Measurements from ENCODE around the gene TGIF2.
"Not testable (repeated sequence)": the region's sequence is repeated elsewhere in the genome, so short reads cannot be mapped to it uniquely, and the experiment has no call there.

Gene TGIF2

DNA sequence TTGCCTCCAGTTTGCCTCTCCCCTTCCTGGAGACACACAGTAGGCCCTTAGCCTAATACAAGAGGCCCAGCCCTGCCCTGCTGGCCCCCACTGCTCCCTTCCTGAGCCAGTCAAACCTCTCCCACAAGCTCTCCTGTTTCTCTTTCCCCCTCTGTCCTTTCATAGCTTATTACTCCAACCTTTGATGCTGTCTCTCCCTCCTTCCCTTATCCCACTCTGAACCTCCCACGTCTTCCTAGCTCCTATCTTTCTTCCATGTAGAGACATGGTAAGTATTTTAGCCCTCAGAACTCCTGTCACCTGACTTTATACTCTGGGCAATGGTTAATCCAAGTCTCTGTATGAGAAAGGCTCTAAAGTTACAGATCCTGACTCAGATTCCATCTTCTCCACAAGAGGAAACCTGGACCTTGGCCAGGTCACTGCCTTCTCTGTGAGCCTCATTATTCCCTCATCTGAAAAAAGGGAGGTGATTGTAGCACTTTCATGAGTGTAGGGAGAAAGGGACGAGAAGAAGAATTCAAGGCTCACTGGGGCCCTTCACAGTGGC lies 6.7 kb downstream of the TGIF2 start:
- DNase-seq (ENCODE audit: low read depth), result no peak

DNA sequence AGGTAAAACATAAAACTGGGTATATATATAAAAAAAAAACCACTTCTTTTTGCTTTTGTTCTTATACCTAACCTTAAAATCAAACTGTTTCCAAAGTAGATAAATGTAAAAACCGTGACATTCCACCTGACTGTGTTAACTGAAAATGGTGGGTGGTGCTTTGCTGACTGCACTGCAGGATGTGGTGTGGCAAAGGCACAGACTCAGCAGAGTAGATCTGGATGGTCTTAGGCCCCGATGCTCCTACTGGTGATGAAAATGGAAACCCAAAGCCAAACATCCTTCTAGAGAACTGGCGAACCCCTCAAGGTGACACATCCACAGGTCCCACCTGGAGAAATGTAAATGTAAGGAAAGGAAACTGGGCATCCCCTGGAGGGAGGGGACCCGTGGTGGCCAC lies 8.9 kb downstream of the TGIF2 start:
- no peak for DNase-seq (ENCODE audit: low read depth)

DNA sequence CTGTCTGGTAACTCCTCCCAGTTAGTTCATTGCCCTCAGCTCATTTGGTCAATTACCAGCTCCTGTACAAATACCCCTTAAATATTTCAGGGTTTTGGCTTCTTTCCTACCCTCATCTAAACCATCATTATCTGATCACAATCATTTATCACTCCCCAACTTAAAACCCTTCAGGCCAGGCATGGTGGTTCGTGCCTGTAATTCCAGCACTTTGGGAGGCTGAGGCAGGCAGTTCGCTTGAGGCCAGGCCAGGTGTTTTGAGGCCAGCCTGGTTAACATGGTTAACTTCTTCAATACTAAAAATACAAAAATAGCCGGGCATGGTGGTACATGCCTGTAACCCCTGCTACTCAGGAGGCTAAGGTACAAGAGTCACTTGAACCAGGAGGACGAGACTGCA lies 9.4 kb downstream of the TGIF2 start:
- DNase-seq (ENCODE audit: low read depth), result no peak

DNA sequence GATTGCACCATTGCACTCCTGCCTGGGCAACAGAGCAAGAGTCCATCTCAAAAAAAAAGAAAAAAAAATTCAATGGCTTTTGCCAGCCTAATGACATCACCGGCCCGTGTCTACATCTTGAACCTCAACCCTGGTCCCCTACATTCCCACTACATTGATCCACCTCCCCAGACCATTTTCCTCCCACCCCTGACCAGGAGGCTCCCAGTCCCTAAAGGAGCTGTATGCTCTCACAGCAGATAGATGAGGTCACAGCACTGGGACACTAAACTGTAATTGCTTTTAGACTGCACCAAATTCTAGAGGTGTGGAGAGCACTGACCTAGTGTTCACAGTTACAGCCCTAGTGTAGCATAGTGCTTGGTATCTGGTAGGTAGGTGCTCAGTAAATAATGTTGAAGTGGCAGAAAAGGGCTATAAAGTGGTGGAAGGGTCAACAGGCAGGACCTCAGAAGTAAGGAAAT lies 10.7 kb downstream of the TGIF2 start:
- no peak for DNase-seq (ENCODE audit: low read depth)

DNA sequence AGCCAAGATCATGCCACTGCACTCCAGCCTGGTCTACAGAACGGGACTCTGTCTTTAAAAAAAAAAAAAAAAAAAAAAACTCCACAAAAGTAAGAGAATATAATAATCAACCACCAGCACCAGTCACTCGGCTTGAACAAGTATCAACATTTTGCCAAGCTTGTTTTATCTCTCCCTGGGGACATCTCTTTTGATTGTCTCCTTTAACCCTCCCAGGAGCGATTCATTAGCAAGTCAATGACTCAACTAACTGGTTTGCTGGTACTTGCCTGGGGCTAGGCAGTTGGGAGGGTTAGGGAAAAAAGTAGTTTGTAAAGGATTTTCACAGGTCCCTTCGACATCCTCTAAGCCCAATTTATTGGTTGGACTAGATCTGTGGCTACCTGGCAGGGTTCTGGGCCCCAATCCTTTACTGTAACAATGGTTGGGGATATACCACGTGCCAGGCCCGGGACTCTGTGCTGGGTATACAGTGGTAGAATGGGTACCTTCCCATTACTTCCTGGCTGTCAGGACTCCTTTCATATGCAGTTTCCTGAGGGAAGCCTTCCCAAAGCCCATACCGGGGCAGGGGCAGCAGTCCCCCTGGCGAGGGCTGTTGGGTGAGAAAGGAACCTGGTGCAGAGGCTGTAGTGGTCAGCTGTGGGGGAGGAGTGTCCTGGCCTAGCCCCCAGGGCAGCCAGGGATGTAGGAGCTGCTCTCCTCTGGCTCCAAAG lies 12.2 kb downstream of the TGIF2 start:
- DNase-seq (ENCODE audit: low read depth), result no peak

DNA sequence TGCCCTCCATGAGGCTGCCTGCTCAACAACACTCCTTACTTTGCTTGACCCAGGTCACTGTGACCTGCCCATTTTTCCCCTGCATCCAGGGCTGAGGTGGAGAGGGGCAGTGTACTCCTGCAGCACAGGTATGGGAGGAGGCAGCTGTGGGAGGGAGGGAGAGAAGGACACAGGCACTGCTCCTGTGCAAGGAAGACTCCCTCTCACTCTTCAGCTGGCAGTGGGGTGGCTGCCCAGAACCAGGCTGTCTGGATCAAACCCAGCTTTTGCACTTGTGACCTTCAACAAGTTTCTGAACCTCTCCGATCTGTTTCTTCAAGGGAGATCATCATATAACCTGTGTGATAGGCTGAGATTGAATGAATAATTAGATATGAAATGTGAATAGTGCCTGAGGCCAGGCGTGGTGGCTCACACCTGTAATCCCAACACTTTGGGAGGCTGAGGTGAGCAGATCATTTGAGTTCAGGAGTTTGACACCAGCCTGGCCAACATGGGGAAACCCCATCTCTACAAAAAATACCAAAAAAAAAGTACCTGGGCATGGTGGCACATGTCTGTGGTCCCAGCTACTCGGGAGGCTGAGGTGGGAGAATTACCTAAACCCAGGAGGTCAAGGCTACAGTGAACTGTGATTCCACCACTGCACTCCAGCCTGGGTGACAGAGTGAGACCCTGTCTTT lies 14.1 kb downstream of the TGIF2 start:
- no peak for DNase-seq (ENCODE audit: low read depth)

DNA sequence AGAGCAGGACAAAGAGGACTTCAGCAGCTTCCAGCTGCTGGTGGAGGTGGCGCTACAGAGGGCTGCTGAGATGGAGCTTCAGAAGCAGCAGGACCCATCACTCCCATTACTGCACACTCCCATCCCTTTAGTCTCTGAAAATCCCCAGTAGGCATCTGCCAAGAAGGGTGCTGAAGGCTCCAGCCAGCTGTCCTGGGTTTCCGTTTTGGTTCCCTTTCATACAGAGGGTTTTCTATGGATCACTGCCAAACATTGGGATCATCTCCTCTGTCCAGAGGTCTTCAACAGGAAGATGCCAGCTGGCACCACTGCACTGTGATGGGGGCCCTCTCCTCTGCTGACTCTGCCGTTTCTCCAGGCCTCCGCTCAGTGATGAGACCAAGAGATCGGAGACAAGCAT lies 17.9 kb downstream of the TGIF2 start:
- DNase-seq (ENCODE audit: low read depth), result no peak

DNA sequence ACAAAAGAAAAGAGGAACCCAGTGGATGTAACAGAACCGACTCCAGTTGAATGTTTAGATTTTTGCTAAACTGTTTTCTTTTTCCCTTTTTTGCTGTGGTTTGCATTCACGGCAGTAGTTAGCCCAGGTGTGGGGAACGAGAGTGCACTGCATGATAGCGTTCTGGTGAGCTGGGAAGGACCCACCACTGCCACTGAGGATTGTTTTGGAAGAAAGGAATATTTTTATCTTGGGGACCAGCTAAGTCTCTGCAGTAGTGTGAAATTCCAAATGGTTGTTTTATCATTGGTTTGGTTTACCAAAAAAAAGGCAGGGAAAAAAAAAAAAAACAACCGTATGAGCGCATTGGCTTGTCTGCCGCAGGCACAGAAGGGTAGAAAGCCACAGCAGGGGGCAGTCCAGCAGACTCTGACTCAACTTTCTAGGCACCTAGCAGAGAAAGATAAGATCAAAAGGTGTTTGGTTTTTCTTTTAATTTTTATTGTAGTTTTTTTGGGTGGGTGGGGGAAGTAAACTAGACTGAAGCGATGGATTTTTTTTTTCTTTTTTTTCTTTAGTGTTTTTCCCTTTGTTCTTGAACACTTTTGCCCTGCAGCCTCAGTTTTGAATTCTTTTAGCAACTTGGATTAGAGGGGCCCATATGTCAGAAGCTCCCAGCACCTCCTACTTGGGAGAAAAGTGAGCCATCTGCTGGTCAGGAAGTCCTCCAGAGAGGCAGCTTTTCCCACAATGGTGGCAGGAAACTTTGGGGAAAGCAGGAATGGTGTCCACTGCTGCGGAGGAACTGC lies 18.7 kb downstream of the TGIF2 start:
- DNase-seq (ENCODE audit: low read depth), result no peak

DNA sequence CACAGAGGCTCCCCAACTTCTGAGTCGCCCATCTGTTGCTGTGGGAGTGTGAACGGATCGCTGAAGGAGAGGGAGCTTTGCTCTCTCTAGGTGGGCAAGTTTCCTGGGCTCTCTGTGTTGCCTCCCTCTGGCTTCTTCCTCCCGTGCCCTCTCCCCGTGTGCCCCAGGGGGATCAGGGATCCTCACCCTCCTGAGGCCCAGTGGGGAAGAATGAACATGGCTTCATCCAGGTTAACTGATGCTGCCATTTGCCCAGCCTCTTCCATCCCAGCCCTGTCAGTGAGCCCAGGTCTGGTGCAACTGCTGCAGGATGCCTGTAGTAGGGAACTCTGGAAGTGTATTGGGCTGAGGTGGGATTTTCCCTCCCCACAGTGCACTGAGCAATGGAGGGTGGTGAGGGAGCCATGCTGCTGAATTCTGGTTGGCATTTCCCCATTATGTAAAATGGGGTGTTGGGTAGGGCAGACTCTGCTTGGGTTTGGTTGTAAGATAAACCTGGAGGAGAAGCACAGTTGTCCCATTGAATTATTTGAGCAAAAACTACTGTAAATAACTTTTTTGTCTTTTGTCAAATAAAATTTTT lies 20.0 kb downstream of the TGIF2 start:
- no peak for DNase-seq (ENCODE audit: low read depth)

DNA sequence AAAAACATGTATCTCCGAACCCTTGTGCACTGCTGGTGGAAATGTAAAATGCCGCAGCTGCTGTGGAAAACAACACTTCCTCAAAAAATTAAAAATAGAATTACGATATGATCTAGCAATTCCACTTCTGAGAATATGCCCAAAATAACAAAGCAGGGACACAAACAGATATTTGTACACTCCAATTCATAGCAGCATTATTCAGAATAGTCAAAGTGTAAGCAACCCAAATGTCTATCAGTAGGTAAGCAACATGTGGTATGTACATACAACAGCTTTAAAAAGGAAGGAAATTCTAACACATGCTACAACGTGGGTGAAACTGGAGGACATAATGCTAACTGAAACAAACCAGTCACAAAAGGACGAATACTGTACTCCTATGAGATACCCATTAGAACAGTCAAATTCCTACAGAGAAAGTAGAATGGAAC lies 26.5 kb downstream of the TGIF2 start:
- DNase-seq (ENCODE audit: low read depth), result no peak

DNA sequence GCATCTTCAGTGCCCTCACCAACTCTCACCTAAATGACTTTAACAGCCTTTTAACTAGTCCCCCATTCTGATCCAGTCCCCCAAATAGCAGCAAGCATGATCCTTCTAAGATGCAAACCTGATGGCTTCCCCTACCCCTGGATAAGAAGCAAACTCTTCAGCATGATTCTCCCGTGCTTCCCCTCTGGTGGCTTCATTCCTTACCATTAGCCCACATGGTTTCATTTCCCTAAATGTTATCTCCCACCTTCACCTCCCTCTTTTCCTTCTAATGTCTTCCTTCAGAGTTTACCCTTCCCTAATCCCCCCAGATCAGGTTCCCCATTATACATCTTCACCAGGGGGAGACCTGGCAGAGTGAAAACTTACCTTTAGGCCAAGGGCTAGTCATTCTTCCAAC lies 28.1 kb downstream of the TGIF2 start:
- no peak for DNase-seq (ENCODE audit: low read depth)

DNA sequence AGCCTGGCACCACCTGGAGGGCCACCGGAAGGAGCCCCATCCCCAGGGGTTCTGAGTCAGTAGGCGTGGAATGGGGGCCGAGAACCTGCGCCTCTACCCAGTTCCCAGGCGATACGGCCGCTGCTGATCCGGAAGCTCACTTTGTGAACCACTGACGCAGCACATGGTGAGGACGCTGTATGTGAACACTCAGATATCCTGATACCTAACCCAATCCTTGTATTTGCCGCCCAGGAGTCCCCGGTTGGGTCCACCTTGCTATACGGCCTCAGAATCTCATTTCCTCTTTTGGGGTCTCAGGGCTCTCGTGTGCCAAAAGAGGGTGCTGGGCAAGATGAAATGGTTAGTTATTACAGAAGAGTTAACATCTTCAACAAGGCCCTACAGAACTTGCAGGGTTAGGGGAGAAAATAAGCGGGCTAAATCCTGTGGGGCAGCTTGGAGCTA lies 31.6 kb downstream of the TGIF2 start:
- peak; percentile 22 for DNase-seq (ENCODE audit: low read depth)

DNA sequence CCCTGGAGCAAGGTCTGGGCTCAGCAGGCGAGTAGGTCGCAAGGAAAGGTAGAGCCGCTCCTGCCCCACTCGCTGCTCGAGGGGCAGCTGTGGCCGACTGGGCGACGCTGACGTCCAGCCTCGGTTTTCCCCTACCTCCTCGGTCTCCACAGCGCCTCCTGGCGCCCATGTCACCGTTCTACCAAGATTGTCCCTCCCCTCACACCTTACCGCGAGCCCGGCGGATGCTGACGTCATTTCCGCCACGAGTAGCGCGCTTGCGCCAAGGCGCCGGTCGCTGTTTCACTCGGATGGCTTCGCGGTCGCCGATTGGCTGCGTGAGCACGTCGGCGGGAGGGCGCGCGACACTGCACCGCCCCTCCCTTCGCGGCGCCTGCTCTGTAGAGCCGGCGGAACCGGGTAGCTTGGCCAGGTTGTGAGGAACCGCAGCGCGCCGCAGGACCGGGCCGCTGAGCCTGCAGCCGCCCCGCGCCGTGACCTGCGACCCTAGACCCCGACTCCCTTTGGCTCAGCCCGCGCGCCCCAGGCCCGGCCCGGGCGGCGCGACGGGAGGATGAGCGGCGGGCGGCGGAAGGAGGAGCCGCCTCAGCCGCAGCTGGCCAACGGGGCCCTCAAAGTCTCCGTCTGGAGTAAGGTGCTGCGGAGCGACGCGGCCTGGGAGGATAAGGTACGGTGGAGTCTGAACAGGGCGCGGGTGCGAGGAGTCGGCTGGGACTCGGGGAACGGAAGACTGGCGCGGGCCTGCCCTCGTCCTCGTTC lies 32.2 kb downstream of the TGIF2 start, which contains the start of gene RAB5IF:
TSS of gene RAB5IF (plus strand) at position 381 of the 759 bp plus-strand sequence. CDS start at position 554, 173 bp downstream.
- DNase-seq (ENCODE audit: low read depth), result peak; percentile 100

DNA sequence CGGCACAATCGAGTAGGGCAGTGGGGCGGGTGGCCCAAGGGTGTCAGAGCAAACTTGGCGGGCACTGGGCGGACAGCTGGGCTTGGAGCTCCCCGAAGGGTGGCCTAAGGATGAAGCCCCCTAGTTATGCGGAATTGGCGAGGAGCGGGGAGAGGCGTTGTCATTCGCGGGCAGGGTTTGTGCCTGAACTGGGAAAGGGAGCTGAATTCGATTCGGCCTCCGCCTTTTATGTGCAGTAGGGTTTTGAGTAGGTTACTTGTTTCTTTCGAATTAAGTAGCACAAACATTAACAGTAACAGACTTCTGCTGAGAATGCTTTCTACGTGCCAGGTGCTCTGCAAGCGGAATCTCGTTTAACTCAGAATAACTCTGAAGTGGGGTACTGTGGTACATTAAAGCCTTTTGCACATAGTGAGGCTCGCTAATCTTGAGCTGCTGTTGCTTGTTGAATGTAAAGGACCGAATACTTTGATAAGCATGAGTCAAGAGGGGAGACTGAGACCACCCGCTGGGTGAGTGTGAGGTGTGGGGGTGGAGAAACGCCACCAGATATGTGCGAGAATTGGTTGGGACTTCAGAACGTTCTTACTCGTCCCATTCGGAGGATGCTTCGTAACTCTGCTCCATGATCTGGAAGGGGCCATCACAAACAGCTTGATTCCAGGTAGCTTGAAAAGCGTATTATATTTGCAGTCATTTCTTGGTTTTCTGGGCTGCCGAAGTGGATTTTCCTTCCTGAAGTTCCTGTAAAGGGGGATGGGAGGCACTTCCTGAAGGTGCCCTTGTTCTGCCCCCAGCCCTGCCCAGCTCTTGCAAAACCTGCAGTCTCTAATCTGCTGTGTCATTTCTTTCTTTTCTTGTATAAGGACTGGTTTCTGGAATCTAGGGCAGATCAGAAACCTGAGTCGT lies 33.0 kb downstream of the TGIF2 start:
- no peak for DNase-seq (ENCODE audit: low read depth)

DNA sequence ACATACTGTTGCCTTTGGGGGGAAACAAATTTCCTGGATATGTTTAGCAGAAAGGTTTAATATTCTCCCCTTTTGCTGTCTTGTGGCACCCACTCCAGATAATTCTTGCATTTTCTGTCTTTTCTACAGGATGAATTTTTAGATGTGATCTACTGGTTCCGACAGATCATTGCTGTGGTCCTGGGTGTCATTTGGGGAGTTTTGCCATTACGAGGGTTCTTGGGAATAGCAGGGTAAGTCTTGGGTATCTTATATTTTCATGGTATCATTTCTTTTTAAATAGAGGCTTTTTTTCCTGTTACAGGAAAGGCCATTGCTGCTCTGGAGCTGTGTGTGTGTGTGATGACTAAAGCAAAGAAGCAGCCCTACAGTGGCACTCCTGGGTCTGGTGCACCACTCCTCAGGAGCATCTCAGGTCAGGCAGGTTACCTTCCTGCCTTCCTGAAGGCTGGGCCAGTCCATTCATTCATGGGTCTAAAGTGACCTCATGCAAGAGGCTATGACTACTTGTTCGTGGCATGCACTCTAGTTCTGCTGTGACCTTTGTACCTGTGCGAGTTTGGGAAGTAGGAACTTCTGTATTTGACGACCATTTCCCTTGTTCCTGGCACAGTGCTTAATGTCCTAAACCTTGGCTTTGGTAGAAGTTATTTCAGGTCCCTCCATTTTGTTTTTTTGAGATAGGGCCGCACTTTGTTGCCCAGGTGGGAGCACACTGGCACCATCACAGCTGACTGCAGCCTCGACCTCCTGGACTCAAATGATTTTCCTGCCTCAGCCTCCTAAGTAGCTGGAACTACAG lies 34.4 kb downstream of the TGIF2 start:
- DNase-seq (ENCODE audit: low read depth), result no peak

DNA sequence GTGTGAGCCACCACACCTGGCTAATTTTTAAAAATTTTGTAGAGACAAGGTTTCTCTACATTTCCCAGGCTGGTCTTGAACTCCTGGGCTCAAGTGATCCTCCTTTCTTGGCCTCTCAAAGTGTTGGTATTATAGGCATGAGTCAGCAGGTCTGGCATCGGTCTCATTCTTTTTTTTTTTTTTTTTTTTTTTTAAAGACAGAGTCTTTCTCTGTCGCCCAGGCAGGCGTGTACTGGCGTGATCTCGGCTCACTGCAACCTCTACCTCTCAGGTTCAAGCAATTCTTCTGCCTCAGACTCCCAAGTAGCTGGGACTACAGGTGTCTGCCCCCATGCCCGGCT lies 35.0 kb downstream of the TGIF2 start:
- DNase-seq (ENCODE audit: low read depth), result not testable (repeated sequence)

DNA sequence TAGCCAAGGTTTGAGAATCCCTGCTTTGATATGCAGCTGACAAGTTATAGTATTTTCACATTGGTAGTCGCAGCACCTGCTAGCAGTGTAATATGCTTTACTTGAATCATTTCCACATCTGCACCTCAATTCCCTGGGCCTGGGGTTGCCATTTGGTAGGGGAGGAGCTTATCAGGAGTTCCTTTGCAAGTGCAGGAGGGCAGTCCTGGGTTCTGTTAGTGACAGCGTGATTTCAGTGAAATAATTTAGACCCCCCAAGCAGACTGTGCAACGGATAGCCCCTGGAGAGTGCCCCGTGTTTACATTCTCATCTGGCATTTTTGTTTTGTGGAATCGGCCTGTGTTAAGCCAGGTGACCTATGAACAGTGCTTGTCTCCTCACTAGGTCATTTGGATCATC lies 38.2 kb downstream of the TGIF2 start:
- no peak for DNase-seq (ENCODE audit: low read depth)

DNA sequence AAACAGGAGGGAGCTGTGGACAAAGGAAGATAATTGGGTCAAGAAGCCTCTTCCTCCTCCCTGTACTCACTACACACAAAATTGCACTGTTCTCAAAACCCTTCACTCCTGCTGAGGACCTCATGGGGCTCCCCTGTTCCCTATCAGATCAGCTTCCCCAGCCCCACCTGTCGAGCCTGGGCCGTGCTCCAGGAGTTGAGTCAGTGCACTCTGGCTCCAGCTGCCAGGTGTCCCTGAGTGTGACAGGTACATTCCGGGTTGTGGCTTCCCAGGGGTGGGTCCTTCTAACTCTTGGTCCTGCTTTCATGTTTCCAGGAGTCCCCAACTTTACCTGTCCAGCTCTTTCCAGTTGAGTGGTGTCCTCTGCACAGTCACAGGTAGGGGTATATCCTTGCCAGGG lies 40.6 kb downstream of the TGIF2 start:
- no peak for DNase-seq (ENCODE audit: low read depth)

DNA sequence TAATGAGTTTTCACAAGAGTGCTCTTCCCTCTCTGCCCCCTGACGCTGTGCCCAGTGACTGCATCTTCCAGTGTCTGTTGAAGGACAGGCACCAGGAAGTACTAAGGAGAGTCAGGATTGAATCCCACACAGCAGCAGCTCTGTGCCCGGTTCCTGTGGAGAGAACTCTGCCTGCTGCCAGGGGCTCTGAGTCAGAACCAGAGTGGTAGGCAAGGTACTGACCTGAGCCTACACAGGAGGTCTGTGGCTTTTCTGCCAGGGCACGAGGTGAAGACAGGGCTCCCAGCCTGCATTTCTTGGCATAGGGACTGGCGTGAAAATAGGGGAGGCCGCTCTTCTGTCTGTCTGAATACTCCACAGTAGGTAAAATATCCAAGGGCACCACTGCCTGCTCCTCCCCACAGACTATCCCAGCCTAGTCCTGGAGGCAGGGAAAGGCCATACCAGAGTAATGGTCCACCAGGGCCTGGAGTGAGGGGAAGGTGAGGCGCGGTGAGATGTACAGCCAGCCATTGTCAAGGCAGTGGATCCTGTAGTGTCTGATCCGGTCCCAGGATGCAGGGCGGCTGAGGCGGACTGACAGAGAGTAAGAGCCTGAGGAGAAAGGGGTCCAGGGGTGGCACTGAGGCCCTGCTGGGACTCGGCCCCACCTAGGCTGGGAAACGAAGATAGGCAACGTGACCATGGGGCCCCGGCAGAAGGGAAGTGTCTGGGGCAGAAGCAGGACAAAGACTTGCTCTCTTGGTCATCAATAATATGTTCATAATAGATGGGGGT lies 41.6 kb downstream of the TGIF2 start:
- DNase-seq (ENCODE audit: low read depth), result no peak
